ENCODE data around the gene APP.

The APP gene

DNA sequence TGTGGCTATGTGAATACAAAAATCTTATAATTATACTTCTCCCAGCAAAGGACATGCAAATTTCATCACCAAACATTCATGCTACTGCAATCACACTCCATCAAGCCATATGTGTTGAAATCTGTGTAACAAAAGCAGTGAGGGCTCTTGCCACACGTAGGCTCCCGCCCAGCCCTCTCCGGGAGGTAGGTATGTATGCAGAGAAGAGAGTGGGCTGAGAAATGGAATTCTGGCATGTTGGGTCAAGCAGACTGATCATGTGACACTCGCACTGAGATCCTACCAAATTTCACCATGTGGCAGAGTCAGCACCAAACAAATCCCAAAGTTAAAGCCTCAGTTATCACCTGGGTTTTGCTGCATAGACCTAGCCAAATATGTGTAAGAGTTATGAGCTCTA is 49.7 kb downstream of the APP start:
- Histone ChIP-seq H2AFZ (ENCODE audit: low read length) (no peak overlapping the region), H3K36me3 (ENCODE audit: insufficient read depth, low read length) (no peaks in the 10 kb centered on the region), H3K27me3 (ENCODE audit: insufficient read depth, low read length, poor library complexity, severe bottlenecking) (no peaks in the 10 kb centered on the region), H3F3A (ENCODE audit: low read depth) (no peaks in the 10 kb centered on the region), H3K4me3 (ENCODE audit: low read length, poor library complexity, severe bottlenecking) (no peak overlapping the region), H4K20me1 (ENCODE audit: insufficient read depth, low read length, poor library complexity, severe bottlenecking) (no peaks in the 10 kb centered on the region), H3K4me2 (ENCODE audit: low read depth, low read length, poor library complexity, severe bottlenecking) (no peak overlapping the region), H3K4me1 (ENCODE audit: insufficient read depth, low read length, poor library complexity, severe bottlenecking) (no peaks in the 10 kb centered on the region), H3K79me2 (ENCODE audit: insufficient read depth, low read length) (no peaks in the 10 kb centered on the region), H3K9ac (ENCODE audit: low read depth, low read length, poor library complexity, severe bottlenecking) (no peak overlapping the region), H3K9me2 (replicated peaks; ENCODE audit: low read depth, low read length) (no peaks in the 10 kb centered on the region), H3K9me3 (ENCODE audit: insufficient read depth, low read depth, low read length) (no peaks in the 10 kb centered on the region)
- TF ChIP-seq, protein P1, sequence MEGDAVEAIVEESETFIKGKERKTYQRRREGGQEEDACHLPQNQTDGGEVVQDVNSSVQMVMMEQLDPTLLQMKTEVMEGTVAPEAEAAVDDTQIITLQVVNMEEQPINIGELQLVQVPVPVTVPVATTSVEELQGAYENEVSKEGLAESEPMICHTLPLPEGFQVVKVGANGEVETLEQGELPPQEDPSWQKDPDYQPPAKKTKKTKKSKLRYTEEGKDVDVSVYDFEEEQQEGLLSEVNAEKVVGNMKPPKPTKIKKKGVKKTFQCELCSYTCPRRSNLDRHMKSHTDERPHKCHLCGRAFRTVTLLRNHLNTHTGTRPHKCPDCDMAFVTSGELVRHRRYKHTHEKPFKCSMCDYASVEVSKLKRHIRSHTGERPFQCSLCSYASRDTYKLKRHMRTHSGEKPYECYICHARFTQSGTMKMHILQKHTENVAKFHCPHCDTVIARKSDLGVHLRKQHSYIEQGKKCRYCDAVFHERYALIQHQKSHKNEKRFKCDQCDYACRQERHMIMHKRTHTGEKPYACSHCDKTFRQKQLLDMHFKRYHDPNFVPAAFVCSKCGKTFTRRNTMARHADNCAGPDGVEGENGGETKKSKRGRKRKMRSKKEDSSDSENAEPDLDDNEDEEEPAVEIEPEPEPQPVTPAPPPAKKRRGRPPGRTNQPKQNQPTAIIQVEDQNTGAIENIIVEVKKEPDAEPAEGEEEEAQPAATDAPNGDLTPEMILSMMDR (conservative IDR thresholded peaks at IDR 0.05; ENCODE audit: low read length) = no peak
- TF ChIP-seq EZH2phosphoT487 (IDR thresholded peaks at IDR 0.05; ENCODE audit: borderline replicate concordance) = no peak

DNA sequence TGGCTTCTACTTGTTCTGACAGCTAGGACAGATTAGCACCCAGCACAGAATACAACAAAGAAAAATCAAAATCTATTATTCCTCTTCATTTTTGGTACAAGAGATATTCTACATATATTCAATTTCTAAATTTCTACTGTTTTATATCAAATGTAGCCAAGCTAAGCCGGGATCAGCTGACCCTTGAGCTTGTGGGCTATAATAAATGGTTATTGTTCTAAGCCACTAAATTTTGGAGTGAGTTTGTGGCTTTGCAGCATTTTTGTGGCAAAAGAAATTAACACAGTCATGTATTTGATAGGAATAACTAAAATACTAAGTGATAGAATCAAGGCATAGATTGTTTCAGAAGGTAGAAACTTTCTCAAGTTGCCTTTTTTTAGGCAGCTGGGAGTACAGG is 50.7 kb downstream of the APP start:
- Histone ChIP-seq H3K9ac (ENCODE audit: low read depth, low read length, poor library complexity, severe bottlenecking) (no peak overlapping the region), H3K4me3 (ENCODE audit: low read length, poor library complexity, severe bottlenecking) (no peak overlapping the region), H3K79me2 (ENCODE audit: insufficient read depth, low read length) (no peaks in the 10 kb centered on the region), H2AFZ (ENCODE audit: low read length) (no peak overlapping the region), H3K9me2 (replicated peaks; ENCODE audit: low read depth, low read length) (no peaks in the 10 kb centered on the region), H3F3A (ENCODE audit: low read depth) (no peaks in the 10 kb centered on the region), H4K20me1 (ENCODE audit: insufficient read depth, low read length, poor library complexity, severe bottlenecking) (no peaks in the 10 kb centered on the region), H3K4me1 (ENCODE audit: insufficient read depth, low read length, poor library complexity, severe bottlenecking) (no peaks in the 10 kb centered on the region), H3K36me3 (ENCODE audit: insufficient read depth, low read length) (no peaks in the 10 kb centered on the region), H3K9me3 (ENCODE audit: insufficient read depth, low read depth, low read length) (no peaks in the 10 kb centered on the region), H3K4me2 (ENCODE audit: low read depth, low read length, poor library complexity, severe bottlenecking) (no peak overlapping the region), H3K27me3 (ENCODE audit: insufficient read depth, low read length, poor library complexity, severe bottlenecking) (no peaks in the 10 kb centered on the region)
- no peak for TF ChIP-seq EZH2phosphoT487 (IDR thresholded peaks at IDR 0.05; ENCODE audit: borderline replicate concordance)
- TF ChIP-seq, protein P1 (conservative IDR thresholded peaks at IDR 0.05; ENCODE audit: low read length) = no peak

DNA sequence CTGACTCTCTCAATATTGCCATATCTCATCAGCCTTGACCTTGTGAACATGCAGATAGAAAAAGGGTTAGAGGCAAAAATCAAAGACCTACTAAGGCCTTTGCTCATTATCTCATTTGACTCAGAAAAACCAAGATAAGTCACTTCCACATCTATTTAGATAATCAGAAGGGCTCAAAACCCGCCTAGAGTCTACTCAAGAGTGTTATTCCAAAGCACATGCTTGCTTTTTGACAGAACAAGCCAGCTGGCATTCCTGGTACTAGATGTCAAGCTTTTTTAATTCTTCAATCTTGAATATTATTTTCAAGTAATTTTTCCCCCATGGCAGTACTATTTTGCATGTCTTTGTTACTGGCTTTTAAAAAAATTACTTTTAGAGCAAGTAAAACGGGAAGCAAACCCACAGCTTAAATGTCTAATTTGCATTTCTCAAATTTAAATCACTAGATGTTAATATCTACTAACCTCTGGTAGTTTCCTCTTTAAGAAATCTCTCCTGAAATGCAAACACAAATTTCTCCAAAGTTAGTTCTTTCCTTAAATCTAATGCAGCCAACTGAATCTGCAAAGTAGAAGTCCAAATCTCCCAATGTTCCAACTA is 51.5 kb downstream of the APP start:
- H3K9ac ChIP-seq (ENCODE audit: low read depth, low read length, poor library complexity, severe bottlenecking) = no peak overlapping the region
- no peaks in the 10 kb centered on the region for H3K4me1 ChIP-seq (ENCODE audit: insufficient read depth, low read length, poor library complexity, severe bottlenecking)
- no peak overlapping the region for H3K4me2 ChIP-seq (ENCODE audit: low read depth, low read length, poor library complexity, severe bottlenecking)
- H3F3A ChIP-seq (ENCODE audit: low read depth) = no peaks in the 10 kb centered on the region
- H3K79me2 ChIP-seq (ENCODE audit: insufficient read depth, low read length) = no peaks in the 10 kb centered on the region
- H3K27me3 ChIP-seq (ENCODE audit: insufficient read depth, low read length, poor library complexity, severe bottlenecking) = no peaks in the 10 kb centered on the region
- no peak overlapping the region for H2AFZ ChIP-seq (ENCODE audit: low read length)
- no peak overlapping the region for H3K4me3 ChIP-seq (ENCODE audit: low read length, poor library complexity, severe bottlenecking)
- no peaks in the 10 kb centered on the region for H3K9me3 ChIP-seq (ENCODE audit: insufficient read depth, low read depth, low read length)
- H4K20me1 ChIP-seq (ENCODE audit: insufficient read depth, low read length, poor library complexity, severe bottlenecking) = no peaks in the 10 kb centered on the region
- no peaks in the 10 kb centered on the region for H3K9me2 ChIP-seq (replicated peaks; ENCODE audit: low read depth, low read length)
- no peaks in the 10 kb centered on the region for H3K36me3 ChIP-seq (ENCODE audit: insufficient read depth, low read length)
- TF ChIP-seq EZH2phosphoT487 (IDR thresholded peaks at IDR 0.05; ENCODE audit: borderline replicate concordance) = no peak
- TF ChIP-seq, protein P1 (conservative IDR thresholded peaks at IDR 0.05; ENCODE audit: low read length) = no peak

All from Loucy (cell line).